ENCODE measurements around the gene REST. TPM values are rescaled to one million over a fixed set of nuclear protein-coding genes. Genes with fewer than 3 reads are reported as not detected.

The REST gene
- total RNA-seq, 1 donor: 42.1 TPM

- no peak for TF ChIP-seq CTCF (IDR thresholded peaks at IDR 0.05; ENCODE audit: insufficient read depth, low read length)
- DNase-seq (ENCODE audit: low read depth): no peak
- H3K4me3 ChIP-seq (ENCODE audit: low read depth, low read length): no peak overlapping the region
Measured at GRCh38 chr4:56959100-56959499, 51.4 kb downstream of the REST start.

- TF ChIP-seq CTCF (IDR thresholded peaks at IDR 0.05; ENCODE audit: insufficient read depth, low read length): no peak
Measured at GRCh38 chr4:56961107-56961500, 53.4 kb downstream of the REST start.

GRCh38 chr4:56971383-56971782 is 63.7 kb downstream of the REST start:
- no peak overlapping the region for H3K4me3 ChIP-seq (ENCODE audit: low read depth, low read length)
- no peak for TF ChIP-seq CTCF (IDR thresholded peaks at IDR 0.05; ENCODE audit: insufficient read depth, low read length)
- no peak for DNase-seq (ENCODE audit: low read depth)

More at GRCh38 chr4:56961107-56961500, 53.4 kb downstream of the REST start:
- no peak for DNase-seq (ENCODE audit: low read depth)
- no peak overlapping the region for H3K4me3 ChIP-seq (ENCODE audit: low read depth, low read length)

DNA sequence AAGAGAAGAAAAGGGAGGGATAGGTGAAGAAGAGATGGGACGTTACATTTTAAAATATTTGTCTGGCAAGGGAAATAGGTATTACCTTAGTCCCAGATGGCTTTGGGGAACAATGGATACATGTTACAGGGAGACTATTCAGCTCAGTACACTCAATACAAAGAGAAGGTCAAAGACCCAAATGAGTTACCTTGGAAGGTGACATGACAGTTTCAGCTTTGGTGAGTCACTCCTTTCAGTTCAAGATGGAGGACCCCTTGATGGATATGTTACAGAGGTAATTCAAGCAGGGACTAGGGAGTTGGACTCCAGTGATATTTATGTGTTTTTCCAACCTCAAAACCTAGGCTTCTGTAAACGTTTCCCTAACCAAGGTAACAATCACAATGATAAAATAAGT is 64.7 kb downstream of the REST start:
- no peak overlapping the region for H3K4me3 ChIP-seq (ENCODE audit: low read depth, low read length)
- no peak for DNase-seq (ENCODE audit: low read depth)
- no peak for TF ChIP-seq CTCF (IDR thresholded peaks at IDR 0.05; ENCODE audit: insufficient read depth, low read length)

DNA sequence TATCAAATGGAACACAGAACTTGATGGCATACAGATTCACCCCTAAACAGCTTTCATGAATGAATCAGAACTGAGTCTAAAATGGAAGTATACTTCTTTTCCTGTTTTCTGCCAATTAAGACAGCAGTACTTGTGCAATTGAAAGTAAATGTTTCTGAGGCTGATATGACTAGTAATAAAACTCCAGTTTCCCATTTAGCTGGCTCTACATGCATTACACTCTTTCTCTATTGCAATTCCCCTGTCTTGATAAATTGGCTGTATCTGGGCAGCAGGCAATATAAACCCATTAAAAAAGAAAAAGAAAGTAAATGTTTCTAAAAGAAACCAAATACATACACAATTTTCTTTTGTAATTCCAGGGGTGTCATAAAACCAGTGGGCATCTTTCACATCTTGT is 65.1 kb downstream of the REST start:
- DNase-seq (ENCODE audit: low read depth): no peak
- H3K4me3 ChIP-seq (ENCODE audit: low read depth, low read length): no peak overlapping the region
- TF ChIP-seq CTCF (IDR thresholded peaks at IDR 0.05; ENCODE audit: insufficient read depth, low read length): no peak

DNA sequence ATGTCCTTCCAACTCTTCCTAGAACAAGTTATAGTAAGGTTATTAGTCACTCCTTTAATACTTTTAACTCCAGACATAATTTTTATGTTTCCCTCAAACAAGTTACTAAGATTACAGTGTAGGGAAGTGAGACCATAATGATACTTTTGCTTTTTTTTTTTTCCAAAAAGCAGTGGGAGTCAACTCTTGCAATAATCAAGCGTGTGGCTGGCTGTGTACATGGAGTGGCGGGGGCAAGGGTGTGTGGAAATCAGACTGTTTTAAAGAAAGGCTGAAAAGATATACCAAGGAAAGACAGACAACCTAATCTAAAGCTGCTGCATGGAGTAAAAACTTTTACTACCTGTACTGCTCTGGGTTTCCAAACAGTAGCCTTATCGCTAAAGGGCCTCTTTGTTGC is 65.6 kb downstream of the REST start:
- H3K4me3 ChIP-seq (ENCODE audit: low read depth, low read length): no peak overlapping the region
- no peak for DNase-seq (ENCODE audit: low read depth)
- TF ChIP-seq CTCF (IDR thresholded peaks at IDR 0.05; ENCODE audit: insufficient read depth, low read length): no peak

DNA sequence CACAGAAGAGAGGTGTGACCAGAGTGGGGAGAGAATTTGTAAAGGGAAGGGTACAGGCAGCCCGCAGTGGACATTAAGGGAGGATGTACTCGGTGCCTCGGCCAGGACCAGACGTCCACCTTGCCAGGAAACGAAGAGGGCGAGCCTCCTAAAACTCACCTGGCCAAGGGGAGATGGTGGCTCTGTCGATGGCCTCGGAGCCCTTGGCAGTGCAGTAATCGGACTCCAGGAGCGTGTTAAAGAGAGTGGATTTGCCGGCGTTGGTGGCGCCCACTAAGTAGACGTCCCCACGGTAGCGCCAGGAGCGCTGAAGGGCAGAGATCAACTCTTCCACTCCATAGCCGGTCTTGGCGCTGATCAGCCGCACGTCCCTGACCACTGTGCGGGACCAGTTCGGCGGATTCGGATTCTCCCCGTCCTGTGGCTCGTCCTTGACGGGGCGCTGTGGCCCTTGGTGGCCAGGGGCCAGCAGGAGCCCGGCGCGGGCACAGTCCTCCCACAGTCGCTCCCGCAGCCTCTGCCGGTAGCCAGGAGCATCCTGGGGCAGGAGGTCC is 68.7 kb downstream of the REST start:
- DNase-seq (ENCODE audit: low read depth): no peak
- TF ChIP-seq CTCF (IDR thresholded peaks at IDR 0.05; ENCODE audit: insufficient read depth, low read length): no peak
- H3K4me3 ChIP-seq (ENCODE audit: low read depth, low read length): peak overlapping the region; percentile 97
